CD4-positive, alpha-beta T cell treated with Interleukin-17A for 1 hour (primary cell): ENCODE data around the gene CADPS2.
"Not testable (repeated sequence)": the region's sequence is repeated elsewhere in the genome, so short reads cannot be mapped to it uniquely, and the experiment has no call there.

Source experiments
- DNase-seq: peaks from one replicate; pipeline ENCODE4 v3.0.0-alpha.2; 2020

The CADPS2 gene

GRCh38 chr7:122702872-122703510 lies 183.3 kb downstream of the CADPS2 start, which contains the start of gene RNF148:
TSS of gene RNF148 (minus strand) at chr7:122702922. CDS start at chr7:122702750, 172 bp downstream.
- no peak for DNase-seq

- DNase-seq: no peak
These were observed 187.2 kb downstream of the CADPS2 start, which contains the start of gene RNF133 for GRCh38 chr7:122699017-122699416. TSS of gene RNF133 (minus strand) at chr7:122699117. CDS start at chr7:122698918, 199 bp downstream.

- no peak for DNase-seq
These were observed 190.4 kb downstream of the CADPS2 start for GRCh38 chr7:122695816-122696215.

- DNase-seq: no peak
These were observed 191.6 kb downstream of the CADPS2 start for GRCh38 chr7:122694697-122695096.

- DNase-seq: no peak
These were observed 193.4 kb downstream of the CADPS2 start for GRCh38 chr7:122692769-122693309.

- DNase-seq: no peak
These were observed 194.6 kb downstream of the CADPS2 start for GRCh38 chr7:122691569-122692235.

- DNase-seq: no peak
These were observed 196.7 kb downstream of the CADPS2 start for GRCh38 chr7:122689346-122690109.

- DNase-seq: no peak
These were observed 197.8 kb downstream of the CADPS2 start for GRCh38 chr7:122688400-122688998.

GRCh38 chr7:122686360-122686878 lies 199.8 kb downstream of the CADPS2 start:
- no peak for DNase-seq

- no peak for DNase-seq
These were observed 201.8 kb downstream of the CADPS2 start for GRCh38 chr7:122684504-122684903.

GRCh38 chr7:122682815-122683550 lies 203.3 kb downstream of the CADPS2 start:
- no peak for DNase-seq

GRCh38 chr7:122681186-122681585 lies 205.1 kb downstream of the CADPS2 start:
- DNase-seq: not testable (repeated sequence)

- no peak for DNase-seq
These were observed 206.4 kb downstream of the CADPS2 start for GRCh38 chr7:122679813-122680212.

GRCh38 chr7:122679269-122679709 lies 207.0 kb downstream of the CADPS2 start:
- not testable (repeated sequence) for DNase-seq

GRCh38 chr7:122677149-122677548 lies 209.1 kb downstream of the CADPS2 start:
- no peak for DNase-seq

- no peak for DNase-seq
These were observed 209.8 kb downstream of the CADPS2 start for GRCh38 chr7:122676466-122676865.

- DNase-seq: no peak
These were observed 210.6 kb downstream of the CADPS2 start for GRCh38 chr7:122675621-122676020.

- no peak for DNase-seq
These were observed 211.2 kb downstream of the CADPS2 start for GRCh38 chr7:122675011-122675410.

- DNase-seq: no peak
These were observed 211.8 kb downstream of the CADPS2 start for GRCh38 chr7:122674502-122674901.

GRCh38 chr7:122673951-122674350 lies 212.3 kb downstream of the CADPS2 start:
- DNase-seq: no peak

GRCh38 chr7:122672536-122672935 lies 213.7 kb downstream of the CADPS2 start:
- no peak for DNase-seq

- DNase-seq: no peak
These were observed 222.5 kb downstream of the CADPS2 start for GRCh38 chr7:122663733-122664132.
